GF-D8 (cell line): ENCODE measurements around the gene ARNT2.

Source experiments
- DNase-seq: peaks from one replicate; lab custom pipeline; 2025; lab: John Stamatoyannopoulos, UW

ARNT2 gene

DNA sequence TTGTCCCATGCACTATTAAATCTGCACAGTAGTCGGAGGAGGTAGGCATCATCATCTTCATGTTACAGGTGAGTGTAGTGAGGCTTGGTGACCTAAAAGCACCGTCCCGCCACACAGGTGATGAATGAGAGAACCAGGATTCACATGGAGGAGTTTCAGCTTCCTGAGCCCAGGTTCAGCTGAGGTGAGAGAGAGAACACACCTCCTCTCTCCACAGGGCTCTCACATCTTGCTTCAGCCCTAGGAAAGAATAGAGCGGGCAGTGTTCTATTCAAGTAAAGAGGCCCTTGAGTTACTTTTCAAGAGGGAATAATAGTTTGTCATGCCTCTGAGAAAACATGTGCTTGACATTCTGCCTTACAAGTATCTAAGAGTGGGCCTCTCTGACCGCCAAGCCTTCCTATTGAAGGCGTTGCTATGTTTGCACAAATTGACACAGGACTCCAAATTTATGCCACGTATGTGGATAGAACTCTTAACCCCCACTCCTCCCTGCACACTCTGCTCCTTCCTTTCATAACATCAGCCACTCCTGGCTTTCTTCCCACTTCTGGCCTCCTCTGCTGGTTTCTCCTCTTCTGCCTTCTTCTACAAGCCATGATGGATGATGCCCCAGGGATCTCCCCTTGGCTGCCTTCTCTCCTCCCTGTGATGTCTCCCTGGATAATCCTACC, 152.6 kb downstream of the ARNT2 start:
- DNase-seq: no peak

DNA sequence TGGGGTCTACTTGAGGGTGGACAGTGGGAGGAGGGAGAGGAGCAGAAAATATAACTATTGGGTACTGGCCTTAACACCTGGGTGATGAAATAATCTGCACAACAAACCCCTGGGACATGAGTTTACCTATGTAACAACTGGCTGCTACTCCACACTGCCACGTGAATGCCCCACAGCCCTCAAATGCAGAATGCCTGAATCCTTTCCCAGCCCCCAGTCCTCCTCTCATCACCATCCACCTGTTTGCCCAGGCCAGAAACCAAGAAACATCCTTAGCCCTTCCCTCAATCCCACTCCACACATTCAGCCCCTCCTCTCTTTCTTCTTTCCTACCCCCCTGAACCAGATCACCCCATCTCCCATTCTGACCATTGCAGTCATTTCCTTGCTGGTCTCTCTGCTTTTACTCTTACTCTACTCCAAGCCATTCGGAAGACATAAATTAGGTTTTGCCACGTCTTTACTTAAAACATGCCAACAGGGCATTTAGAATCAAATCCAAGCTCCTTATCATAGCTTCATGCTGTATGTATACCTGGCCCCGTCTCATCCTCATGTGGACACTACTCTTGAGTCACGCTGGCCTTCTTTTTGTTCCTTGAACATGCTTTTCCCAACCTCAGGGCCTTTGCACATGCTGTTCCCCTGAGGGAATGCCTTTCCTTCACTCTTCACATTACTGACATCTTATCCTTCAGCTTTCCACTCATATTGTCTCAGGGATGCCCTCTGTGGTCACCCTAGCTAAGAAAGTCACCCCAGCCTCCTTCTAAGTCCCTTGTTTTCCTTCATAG, 153.5 kb downstream of the ARNT2 start:
- no peak for DNase-seq

DNA sequence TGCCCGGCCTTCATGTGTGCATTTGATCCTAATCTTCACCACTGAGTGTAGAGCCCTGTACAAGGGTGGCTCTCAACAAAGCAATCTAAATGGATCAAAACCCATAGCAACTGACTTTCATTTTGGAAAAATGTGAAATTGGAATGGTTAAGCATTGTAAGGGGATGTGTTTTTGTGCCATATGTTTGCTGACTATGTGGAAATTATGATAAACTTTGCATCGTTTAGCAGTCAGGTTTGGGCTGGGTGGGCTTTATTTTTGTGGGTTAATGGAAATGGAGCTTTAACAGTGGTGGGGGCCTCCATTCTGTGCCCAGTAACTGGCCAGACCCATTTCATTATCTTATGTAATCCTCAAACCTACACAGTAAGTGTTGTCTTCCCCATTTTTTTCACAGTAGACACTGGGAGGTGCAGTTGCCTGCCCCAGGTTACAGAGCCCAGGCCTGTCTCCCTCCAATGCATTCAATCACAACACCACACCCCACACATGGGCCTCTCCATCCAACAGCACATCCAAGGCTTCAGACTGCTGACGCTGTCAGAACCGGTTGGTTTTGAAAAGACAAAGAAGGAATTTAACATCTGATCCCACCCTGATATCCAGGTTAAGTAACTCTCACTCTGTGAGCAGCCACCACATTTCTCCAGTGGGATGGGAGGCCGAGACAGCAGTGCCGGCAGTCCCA, 154.6 kb downstream of the ARNT2 start:
- DNase-seq: no peak

DNA sequence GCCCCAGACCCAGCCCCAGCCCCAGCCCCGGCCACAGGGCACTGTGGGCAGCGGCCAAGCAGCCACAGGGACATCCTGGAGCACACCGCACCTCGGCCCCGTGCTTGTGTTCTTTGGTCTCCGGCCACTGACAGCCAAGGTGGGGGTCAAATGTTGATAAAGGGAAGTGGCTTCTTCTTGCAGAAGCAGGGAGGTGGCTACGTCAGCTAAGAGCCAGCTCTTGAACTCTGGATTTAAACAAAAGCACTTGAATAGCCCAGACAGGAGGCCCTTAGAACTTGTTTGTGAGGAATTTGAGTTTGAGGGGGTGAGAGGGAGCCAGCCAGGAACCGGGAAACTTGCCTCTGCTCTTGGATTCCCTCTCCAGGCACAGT, 155.1 kb downstream of the ARNT2 start:
- no peak for DNase-seq

DNA sequence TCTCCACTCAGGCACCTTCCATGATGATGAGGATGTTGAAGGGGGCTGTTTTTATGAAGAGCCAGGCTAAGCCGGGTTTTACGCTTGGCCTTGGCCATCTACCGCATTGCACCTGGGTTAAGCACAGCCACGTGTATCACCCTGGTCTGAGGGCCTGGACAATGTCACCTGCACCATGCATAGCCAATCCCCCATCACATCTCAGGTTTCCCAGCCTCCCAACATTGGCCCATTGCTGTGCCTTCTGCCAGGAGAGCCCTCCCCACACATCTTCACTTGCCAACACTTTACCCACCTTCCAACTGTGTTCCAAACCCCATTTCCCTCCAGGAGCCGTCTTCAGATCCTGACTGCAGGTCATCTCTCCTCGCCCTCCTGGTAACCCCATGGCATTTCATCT, 155.6 kb downstream of the ARNT2 start:
- no peak for DNase-seq

DNA sequence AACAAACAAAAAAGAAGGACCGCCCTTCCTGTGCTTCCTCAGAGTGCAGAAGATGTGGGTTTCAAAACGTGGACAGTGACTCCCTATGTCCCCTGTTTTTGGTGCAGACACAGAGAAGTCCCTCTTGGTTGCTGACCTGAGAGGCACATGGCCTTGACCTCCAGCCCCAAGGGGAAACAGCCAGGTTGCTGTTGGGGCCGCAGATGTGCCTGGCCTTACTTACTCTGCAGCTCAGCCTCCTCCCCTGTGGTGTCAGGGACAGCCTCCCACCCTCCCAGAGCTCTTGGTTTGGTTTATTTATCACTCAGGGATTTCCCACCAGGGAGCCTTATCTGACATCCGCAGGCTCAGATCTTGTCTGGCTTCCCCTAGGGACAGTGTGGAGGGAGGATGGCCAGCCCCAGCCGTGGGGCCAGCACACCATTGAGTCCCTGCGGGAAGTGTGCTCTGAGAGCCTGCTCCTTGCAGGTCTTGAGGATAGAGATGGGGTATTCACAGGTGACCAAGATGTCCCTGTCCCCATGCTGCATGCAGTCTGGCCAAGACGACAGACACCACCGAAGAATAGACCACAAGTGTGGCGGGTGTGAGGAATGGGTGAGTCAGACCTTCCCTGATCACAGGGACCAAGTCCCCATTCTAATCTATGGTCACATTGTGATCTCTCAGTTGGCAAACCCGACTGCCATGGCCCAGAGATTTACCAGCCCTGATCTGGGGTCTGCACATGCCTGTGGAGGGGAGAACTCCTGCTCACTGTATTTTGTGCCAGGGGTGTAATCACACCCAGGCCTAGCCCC, 156.6 kb downstream of the ARNT2 start:
- no peak for DNase-seq

DNA sequence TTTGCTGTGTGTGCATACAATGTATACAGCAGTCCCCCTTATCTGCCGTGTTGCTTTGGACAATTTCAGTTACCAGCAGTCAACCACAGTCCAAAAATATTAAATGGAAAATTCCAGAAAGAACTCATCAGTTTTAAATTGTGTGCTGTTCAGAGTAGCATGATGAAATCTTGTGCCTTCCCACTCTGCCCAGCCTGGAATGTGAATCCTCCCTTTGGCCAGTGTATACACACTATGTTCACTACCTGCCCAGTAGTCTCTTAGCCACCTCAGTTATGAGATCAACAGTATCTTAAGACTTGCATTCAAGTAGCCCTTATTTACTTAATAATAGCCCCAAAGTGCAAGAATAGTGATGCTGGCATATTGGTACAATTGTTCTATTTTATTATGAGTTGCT, 157.3 kb downstream of the ARNT2 start:
- DNase-seq: no peak

DNA sequence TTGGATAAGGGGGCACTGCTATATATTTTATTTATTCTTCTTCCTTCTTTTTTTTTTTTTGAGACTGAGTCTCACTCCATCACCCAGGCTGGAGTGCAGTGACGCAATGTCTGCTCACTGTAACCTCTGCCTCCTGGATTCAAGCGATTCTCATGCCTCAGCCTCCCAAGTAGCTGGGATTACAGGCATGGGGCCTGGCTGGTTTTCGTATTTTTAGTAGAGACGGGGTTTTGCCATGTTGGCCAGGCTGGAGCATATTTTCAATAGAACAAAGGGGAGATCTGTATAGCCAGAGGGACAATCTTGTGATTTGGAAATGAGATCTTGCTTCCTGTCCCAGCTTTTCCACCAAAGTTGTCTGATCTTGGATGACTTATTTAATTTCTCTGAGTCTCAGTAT, 157.9 kb downstream of the ARNT2 start:
- no peak for DNase-seq

DNA sequence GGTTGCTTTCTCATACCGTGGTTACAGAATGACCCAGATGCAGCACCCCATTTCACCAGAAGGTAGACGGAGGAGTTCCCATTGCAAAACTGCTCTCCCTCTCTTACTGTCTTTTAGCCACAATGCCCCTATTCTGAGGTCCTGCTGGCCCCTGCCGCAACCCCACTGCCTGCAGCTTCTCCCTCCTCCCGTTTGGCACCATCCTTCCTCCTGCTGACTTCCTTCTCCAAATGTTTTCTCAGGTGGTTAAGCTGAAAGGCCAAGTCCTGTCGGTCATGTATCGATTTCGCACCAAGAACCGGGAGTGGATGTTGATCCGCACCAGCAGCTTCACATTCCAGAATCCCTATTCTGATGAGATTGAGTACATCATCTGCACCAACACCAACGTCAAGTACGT, 158.7 kb downstream of the ARNT2 start:
- DNase-seq: no peak

DNA sequence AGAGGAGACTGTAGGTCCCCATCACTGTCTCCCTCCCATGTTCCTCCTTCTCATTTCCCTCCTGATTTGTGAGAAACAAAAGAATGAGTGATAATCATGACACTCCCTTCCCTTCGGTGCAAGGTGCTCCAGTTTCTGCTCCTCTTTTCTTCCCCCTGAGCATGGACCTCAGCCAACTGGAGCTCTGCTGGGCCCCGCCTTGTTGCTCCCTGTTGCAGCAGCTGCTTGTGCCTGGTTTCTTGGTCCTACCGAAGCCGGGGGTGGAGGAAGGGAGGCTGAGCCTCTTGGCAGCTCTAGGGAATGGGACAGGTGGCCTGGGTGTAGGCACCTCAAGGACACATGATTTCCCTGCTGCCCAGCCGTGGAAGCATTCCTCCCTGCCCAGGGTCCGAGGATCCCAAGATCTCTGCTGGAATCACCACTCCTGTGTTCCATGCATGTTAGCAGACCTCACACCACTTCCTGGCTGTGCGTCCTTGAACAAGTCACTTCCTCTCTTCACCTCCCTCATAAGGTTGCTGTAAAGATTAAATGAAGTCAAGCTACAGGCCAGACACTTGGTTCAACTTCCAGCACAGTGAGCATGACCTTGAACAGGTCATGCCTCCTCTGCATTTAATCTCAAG, 159.3 kb downstream of the ARNT2 start:
- no peak for DNase-seq

DNA sequence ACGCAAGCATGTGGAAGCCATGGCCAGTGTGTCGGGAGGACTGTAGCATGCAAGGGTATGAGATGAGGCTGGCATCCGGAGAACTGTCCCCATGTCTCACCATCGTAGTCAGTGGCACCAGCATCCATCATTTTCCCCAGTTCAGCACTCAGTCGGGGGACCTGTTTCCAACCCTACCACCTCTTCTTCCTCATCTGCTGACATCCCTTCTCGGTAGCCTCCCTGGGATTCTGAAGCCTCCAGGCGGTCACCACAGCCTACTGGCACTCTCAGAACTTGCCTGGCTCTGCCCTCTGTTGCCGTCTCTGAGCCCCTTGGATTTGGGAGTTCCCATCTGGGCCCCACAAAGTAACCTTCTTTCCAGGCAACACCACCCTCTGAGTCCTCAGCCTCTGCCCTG, 159.9 kb downstream of the ARNT2 start:
- DNase-seq: no peak

DNA sequence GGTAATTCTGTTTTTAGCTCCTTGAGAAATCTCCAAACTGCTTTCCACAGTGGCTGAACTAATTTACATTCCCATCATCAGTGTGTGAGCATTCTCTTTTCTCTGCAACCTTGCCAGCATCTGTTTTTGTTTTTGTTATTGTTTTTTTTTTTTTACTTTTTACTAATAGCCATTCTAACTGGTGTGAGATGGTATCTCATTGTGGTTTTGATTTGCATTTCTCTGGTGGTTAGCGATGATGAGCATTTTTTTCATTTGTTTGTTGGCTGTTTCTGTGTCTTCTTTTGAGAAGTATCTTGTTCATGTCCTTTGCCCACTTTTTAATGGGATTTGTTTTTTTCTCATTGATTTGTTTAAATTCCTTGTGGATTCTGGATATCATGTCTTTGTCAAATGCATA, 161.2 kb downstream of the ARNT2 start:
- no peak for DNase-seq

DNA sequence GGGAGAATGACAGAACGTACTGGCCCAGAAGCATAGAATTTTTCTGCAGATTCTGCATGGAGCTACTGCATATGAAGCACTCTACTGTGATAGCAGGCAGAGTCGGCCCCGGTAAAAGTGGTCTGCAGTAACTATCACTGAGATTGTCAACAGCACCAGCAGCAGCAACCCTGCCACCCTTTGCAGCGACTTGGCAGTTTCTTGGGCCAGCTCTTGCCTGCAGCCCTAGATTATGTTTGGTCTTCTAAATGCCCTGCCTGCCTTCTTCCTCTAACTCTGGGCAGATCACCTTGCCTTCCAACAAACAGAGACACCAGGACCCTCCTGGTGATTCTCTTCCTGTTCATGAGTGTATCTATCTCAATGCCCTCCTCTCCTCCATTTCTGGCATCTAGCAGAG, 161.8 kb downstream of the ARNT2 start:
- no peak for DNase-seq

DNA sequence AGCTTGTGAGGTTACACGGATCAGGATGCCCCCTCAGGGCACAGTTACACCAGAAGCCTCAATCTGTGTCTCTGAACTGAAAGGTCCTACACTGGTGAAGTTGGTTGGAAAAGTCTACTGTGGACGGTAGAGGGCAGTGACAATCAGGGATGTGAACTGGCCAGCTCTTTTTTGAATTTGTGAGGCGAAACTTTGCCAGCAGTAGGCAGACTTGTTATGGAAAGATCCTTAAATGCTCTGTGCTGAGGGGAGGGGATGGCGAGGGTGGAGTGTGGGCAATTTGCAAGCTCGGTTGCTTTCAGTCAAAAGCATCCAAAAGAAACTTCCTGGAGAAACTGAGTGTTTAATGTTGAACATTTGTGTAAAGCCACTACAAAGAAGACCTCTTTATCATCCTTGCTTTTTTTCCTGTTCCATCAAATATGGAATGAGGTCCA, 163.6 kb downstream of the ARNT2 start:
- DNase-seq: peak; percentile 9

DNA sequence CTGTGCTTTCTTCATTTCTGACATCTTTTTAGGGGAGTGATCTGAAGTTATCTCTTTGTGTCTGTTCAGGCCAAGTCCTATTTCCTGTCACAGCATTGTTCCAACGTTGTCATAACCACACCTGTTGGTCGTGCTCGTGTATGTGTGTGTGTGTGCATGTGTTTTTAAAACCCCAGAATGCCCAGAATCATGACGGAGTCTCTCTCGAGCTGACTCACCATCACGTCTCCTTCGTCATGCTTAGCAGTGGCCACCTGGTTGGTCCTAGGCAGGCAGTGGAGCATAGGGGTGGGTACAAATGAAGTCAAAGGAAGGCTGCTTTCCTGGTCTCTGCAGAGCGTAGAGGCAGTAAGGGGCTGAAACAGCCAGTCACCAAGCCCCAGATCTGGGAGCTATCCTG, 164.1 kb downstream of the ARNT2 start:
- no peak for DNase-seq

DNA sequence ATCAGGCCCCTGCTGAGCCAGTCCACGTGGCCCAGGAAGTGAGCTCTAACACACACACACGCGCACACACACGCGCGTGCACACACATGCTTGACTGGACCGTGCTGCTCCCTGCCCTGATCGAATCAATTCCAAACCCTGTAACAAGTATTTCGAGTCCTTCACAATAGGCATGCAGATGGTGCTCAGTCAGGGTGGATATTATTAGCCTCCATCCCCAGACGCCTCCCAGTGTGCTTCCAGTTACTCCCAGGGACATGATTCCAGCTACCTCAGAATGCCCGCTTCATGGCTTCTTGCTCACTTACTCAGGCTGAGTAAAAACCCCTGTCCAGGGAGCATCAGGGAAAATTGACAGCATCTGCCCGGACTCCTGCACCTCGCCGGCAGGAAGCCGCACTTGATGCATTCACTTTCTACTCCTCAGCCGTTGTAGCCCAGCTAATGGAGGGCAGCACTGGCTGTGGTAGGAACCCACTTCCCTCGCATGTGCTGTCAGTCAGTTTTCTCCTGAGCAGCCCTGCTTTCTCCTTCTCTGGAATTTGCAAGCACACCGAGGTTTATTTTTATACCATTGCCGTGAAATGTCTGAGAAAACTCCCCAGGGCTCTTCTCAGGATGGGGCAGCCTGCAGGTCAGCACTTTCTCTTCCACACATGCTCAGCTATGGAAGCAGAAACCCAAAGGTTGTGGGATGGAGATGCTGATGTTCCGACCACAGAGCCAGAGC, 164.9 kb downstream of the ARNT2 start:
- DNase-seq: no peak

DNA sequence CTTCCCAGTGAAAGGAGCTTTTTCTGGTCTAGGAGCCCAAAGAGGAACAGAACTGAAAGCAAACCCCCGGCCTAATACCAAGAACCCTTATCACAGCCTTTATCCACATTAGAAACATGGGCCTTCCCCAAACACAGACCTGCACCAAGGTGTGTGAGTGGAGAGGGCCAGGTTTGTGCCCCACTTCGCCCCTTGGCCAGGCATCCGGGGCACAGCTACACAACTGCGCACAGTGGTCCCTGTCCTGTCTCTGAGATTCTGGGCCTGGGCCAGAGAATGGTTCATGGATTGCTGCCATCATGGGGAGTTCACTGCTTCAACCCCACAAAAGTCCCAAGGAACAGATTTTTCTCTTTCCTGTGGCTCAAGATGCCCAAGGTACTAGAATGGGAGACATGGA, 165.5 kb downstream of the ARNT2 start:
- no peak for DNase-seq

DNA sequence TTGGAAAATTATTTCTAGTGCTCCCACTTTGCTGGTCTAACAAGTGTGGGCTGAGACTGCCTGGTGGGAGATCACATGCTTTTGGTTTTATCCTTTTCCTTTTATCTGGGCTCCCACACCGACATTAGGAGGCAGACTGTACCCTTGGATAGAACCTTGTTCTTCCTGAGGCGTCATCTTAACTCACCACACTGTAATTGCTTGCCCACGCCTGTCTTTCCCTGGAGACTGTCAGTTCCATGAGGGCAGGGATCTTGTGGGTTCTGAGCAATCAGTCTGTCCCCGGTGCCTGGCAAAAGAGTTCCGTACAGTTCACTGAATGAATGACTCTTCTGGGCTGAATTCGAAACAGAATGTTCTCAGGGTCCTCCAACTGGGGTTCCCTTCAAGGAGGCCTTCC, 166.4 kb downstream of the ARNT2 start:
- DNase-seq: no peak

DNA sequence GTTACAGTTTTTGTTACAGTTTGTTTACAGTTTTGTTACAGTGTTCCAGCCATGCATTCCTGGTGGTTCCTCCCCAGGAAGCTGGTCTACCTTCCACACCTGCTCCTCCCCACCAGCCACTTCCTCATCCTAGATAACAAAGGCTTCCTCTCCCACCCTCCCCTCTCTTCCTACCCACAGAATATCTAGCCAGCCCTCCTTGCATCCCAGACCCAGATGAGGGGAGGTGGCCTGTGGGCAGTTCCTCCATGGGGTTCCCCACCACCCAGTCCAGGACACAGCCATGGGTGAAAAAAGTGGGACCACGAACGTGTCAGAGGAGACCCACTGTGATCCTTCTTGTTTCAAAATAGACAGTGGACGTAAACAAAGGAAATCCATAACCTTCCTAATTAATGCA, 168.2 kb downstream of the ARNT2 start:
- DNase-seq: no peak

DNA sequence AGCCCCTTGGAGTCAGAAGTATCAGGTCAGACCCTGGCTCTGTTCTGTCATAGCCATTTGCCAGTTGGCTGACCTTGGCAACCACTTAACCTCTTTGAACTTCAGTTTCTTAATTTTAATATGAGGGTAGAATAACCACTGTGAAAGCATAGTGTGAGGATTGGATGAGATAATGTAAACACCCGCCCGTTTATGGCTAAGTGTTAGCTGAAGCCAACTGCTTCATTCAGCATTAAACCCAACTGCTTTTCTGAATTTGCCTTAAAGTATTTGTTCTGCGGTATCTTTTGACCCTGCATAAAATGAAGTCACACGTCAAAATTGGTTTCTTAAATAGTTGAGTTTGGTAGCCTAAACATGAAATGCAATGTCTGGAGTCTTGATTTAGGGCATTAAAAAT, 169.4 kb downstream of the ARNT2 start:
- DNase-seq: no peak

DNA sequence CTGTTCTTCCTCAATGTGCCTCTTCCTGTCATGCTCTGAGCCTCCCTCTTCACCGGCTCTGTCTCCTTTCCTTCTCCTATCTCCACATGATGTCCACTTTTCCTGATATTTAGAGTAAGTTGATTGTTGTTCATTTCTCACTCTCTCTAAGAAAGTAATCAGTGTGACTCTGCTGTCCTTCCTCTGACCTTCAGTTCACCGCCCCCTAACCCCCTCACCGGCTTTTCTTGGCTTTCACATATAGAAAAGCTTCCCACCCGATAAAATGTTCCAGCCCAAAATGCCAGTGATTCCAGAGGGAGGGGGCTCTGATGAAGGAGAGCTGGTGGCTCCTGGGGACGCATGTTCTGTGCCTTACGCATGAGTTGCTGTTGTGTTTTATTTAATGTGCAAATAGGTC, 170.4 kb downstream of the ARNT2 start:
- no peak for DNase-seq
